HG03521 (cell line): ENCODE results near the gene GFRA1.

ENCODE experiments used
- ATAC-seq: cut with Tn5 transposase; IDR thresholded peaks from one replicate; pipeline ENCODE4 v1.9.1; 2021; ENCODE audit warnings: mild to moderate bottlenecking, moderate library complexity; ENCODE audit not compliant: unreplicated experiment

Gene GFRA1

DNA sequence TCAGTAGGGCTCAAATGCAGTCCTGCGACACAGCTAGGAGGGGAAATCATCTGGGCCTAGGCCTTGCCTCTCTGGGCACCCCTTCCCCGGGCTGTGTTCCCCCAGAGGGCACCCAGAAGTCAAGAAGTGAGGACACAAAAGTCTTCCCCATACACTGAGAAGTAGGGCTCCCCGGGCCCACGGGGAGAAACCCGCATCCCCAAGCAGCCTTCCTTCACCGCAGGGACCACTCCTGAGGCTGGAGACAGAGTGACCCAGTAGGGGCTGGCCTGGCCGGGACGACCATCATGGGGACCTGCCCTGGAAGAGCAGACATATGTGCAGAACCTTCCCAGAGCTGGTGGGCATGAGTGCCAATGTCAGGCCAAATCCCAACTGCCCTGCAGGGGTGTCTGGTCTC, 163.5 kb downstream of the GFRA1 start:
- ATAC-seq = no peak

- no peak for ATAC-seq
Observed at GRCh38 chr10:116108095-116108494, 164.9 kb downstream of the GFRA1 start.

DNA sequence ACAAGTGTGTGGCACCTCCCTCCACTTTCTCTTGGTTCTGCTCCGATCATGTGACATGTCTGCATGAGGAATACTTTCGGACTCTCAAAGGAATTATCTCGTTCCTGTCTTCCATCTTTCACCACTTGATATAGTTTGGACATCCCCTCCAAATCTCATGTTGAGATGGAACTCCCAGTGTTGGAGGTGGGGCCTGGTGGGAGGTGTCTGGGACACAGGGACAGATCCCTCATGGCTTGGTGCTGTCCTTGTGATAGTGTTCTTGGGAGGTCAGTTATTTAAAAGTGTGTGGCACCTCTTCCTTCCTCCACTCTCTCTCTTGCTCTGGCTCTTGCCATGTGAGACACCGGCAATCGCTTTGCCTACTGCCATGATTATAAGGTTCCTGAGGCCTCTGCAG, 166.4 kb downstream of the GFRA1 start:
- ATAC-seq = no peak

DNA sequence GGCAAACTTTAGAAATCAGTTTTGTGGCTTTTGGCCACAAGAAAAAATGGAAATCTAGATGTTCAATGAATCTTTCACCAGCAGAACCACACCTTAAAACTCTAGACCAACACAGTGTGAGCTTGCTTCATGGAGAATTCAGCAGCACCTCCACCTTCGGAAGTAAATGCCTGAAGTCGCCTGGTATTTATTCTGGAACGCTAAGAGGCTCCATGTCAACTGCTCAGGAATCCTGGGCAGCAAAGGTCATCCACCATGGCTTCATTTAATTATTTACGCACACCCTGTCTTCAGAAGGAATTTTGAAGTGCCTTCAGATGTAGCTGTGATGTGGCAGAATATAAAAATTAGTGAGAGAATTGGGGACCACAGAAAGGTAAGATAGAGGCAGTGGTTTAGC, 167.7 kb downstream of the GFRA1 start:
- no peak for ATAC-seq

DNA sequence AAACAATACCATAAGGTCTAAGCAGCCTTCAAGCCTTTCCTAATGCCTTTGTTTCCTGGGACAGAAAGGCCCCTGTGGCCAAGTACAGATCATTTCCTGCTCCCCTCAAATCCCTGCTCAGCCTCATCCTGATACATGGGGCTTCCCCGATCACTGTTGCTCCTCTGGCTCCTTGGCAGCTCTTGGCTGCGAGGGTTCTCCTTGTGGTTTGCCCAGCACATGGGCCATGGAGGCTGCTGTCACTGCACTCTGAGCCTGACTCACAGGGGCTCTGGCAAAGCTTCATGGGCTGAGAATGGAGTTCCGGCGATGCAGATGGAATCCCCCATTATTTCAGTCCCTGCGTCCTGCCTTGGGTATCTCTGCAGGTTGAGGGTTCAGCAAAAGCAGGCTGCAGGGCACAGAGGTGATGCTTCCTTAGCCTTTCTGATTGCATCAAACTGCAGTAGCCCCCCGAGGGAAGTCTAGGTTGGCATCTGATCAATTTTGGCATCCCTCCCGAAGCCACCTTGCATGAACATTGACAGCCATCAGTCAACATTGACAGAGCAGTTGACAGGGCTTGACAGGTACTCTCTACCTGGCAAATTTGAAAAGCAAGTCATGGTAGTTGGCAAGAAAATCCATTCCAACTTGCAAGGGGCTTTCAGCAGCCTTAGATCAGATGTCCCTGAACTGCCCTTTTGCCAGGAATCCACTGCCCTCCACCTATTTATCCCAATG, 168.6 kb downstream of the GFRA1 start:
- ATAC-seq = no peak

GRCh38 chr10:116103668-116104067, 169.3 kb downstream of the GFRA1 start:
- no peak for ATAC-seq

GRCh38 chr10:116101616-116102315, 171.2 kb downstream of the GFRA1 start:
- ATAC-seq = no peak

- ATAC-seq = no peak
Observed at GRCh38 chr10:116100984-116101383, 172.0 kb downstream of the GFRA1 start.

DNA sequence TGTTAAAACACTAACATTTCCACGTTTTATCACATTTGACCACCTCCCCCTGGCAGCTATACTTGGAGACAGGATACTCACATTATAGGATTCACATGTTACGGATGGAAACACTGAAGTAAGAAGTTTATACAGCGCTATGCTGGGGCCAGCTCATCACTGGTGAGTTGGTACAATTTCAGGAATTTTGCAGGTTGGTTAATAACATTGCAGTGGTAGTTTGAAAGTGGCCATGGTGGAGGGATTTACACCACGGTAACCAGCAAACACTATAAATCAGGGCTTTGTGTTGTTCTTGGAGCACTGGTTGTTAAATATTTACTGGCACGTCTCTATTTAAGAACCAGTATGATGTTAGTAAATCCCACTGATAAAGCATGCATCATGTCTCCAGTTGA, 174.0 kb downstream of the GFRA1 start:
- ATAC-seq = no peak

DNA sequence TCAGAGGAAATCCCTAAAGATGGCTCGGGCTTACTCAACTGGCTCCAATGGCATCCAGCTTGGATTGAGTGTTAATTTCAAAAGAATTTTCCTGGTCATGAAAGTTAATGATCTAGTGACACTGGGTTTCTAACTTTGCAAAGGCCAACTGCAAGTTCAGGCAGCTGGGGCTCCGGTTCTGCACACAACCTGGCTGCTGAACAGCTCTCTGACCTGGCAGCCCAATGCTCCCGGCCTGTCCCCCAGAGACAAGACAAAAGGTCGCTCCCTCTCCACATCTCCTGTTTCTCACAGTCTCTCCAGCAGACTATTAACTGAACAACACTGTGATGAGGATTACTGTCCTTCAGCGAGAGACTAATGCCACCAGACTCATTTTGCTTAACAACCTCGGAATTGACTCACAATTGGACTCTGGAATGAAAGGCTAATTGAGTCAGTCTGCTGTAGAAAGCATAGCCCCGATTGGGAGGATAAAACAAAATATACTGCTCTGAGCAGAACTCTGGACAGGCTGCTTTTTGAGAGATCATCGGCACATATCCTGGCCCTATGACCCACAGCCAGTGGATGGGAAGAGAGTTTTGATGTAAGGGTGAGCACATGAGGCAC, 174.5 kb downstream of the GFRA1 start:
- no peak for ATAC-seq

GRCh38 chr10:116097239-116097784, 175.7 kb downstream of the GFRA1 start:
- no peak for ATAC-seq

- ATAC-seq = no peak
Observed at GRCh38 chr10:116096526-116096925, 176.5 kb downstream of the GFRA1 start.

DNA sequence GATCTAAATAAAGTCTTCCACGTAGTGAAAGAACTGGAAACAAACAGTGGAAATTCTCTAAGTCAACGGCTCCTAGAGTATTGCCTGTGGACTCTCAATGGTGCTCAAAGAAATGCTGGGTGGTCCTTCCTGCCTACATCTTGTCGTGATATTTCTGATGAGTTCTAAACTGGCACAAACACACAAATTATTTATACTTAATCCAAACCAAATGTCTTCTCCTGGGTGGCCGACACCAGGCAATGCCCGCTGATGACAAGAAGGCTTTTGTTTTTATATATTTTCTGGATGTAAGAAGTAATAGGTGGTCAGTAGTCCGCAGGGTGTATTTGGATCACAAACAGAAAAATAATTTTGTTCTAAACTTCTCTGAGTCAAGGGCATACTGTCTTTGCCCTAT, 178.7 kb downstream of the GFRA1 start:
- ATAC-seq = no peak

DNA sequence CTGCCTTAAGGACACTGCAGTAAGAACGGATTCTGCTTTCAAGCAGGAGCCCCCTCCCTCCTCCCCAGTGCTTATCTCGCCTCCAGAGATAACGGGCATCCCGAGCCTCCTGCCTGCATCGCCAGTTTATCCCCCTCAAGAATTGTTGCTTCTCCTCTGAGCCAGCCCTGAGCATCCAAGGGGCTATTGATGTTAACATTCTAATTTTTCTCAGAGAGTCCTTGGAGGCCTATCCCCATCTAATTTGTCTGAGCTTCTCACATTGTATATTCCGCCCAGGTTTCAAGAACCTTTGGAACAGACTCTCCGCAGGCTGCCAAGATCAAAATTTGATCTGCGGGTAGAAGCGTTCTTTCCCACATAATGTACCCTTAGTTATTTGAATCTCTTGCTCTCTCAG, 180.0 kb downstream of the GFRA1 start:
- ATAC-seq = no peak

DNA sequence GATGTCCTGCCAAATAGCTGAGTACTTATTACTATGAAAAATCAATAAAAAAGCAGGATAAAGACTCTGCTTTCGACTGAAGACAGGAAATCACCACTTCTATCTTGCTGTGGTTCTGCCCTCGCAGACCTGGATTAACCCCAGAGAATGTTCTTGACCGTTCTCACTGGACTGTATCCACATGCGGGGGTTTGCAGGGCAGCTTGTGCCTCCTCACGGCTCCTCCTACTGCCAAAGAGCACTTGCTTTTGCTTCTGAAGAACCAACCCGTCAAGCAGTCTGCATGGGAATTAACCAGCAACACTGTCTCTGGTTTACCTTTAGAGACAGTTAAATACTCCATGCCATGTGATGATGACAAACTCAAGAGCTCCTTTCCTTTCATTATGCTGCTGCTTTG, 184.0 kb downstream of the GFRA1 start:
- no peak for ATAC-seq

DNA sequence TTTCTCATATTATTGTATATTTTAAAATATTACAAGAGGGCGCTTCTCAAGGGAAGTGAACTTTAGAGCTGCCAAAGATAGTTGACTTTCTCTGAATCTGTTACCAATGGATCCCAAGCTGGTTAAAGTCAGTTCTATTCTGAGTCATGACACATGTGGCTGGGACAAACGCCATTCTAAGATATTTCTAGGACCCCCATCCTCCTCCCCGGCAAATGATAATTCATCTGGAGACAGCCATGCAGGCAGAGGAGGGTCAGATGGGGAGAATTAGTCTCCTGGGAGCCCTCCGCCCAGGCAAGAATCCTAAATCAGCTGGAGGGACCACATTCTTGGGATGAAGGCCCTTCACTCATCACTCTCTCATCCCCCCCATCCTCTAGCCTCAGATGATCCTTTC, 187.7 kb downstream of the GFRA1 start:
- ATAC-seq = no peak

DNA sequence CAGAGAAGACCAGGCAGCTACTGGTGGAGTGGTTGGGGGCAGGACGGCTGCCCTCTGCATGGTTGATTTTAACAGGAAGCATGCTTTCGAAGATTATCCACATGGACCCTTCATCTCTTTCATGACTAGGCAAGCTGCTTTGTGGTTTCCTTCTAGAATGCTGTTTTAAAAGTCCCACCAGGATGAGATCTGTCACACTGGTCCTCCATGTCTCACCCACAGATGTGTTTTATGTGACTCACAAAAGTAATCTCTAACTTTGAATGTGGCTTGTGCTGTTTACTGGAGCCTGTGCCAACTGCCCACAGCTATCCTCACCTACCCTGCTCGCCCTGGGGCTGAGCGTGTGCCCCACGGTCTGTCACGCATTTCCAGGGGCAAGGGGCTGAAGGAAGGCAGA, 188.8 kb downstream of the GFRA1 start:
- ATAC-seq = no peak

DNA sequence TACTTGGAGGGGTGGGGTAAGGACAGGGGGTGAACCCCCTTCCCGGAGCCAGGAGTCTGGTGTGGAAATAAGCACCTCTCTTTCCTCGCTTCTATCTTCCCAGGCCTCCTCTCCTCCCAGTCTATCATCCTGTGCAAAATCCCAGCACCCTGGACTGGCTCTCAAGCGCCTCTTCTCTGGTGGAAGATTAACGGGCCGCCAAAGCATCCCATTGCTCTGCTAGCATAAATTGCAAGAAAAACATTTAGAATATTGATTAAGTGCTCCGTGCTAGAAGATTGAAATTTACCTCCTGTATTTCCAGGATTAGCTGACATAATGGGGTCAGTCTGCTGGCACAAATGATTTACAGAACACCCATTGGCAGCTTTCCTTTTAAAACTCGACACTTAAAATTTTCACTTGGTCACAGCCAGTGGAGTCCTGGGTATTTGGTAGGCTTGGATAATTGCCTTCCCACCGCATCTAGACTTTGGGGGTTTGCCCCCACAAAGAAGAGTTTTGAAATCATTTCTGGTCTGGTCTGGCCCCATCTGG, 189.7 kb downstream of the GFRA1 start:
- no peak for ATAC-seq

- ATAC-seq = no peak
Observed at GRCh38 chr10:116082762-116083161, 190.2 kb downstream of the GFRA1 start.

DNA sequence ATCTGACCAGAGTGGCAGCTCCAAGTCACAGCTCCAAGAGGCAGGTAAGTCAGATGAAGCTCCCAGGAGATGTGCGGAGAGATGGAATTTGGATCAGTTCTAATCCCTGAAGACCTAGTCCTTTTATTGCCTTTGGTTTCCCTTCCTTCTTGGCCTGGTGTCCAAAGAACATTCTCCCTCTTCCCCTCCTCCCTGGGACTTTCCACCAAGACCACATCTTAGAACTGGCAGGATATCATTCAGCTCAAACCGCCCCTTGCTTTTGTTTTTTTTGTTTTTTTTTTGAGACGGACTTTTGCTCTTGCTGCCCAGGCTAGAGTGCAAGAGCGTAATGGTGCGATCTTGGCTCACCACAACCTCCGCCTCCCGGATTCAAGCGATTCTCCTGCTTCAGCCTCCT, 190.8 kb downstream of the GFRA1 start:
- ATAC-seq = no peak

- ATAC-seq = no peak
Observed at GRCh38 chr10:116080553-116080952, 192.5 kb downstream of the GFRA1 start.

DNA sequence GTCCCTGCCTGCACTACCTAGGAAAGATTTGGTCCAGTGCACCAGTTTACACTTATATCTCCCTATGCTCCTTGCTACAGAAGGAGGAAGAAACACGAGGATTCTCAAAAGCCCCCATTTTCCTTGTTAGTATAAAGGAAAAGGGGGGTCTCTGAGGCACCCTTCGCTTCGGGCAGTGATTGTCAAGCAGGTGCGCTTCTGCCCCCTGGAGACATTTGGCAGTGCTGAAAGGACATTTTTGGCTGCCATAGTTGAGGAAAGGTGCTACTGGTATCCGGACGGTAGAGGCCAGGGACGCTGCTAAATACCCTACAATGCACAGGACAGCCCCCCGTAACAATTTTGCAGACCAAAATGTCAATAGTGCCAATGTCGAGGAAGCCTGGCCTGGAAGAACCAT, 193.7 kb downstream of the GFRA1 start:
- ATAC-seq = no peak
